SW480 (cell line): ENCODE results near the gene AKIRIN2.

Experiments
- DNase-seq: peaks from one replicate; pipeline ENCODE4 v3.0.0-alpha.2; 2016; ENCODE audit warnings: low spot score

Gene AKIRIN2

GRCh38 chr6:87655824-87656223 is 46.2 kb downstream of the AKIRIN2 start:
- no peak for DNase-seq

GRCh38 chr6:87654875-87655454 is 47.1 kb downstream of the AKIRIN2 start:
- DNase-seq = no peak

GRCh38 chr6:87654122-87654521 is 47.9 kb downstream of the AKIRIN2 start:
- DNase-seq = no peak

- DNase-seq = no peak
Observed at GRCh38 chr6:87653074-87653962, 48.7 kb downstream of the AKIRIN2 start.

- no peak for DNase-seq
Observed at GRCh38 chr6:87645080-87645479, 57.0 kb downstream of the AKIRIN2 start.

GRCh38 chr6:87641065-87641692 is 60.9 kb downstream of the AKIRIN2 start:
- no peak for DNase-seq

GRCh38 chr6:87639373-87639772 is 62.7 kb downstream of the AKIRIN2 start:
- no peak for DNase-seq

GRCh38 chr6:87637106-87637505 is 64.9 kb downstream of the AKIRIN2 start:
- DNase-seq = no peak

- DNase-seq = no peak
Observed at GRCh38 chr6:87636315-87636714, 65.7 kb downstream of the AKIRIN2 start.

GRCh38 chr6:87633851-87634250 is 68.2 kb downstream of the AKIRIN2 start:
- DNase-seq = no peak

GRCh38 chr6:87630746-87631145 is 71.3 kb downstream of the AKIRIN2 start:
- DNase-seq = no peak

GRCh38 chr6:87628881-87629280 is 73.2 kb downstream of the AKIRIN2 start:
- DNase-seq = no peak

- no peak for DNase-seq
Observed at GRCh38 chr6:87628424-87628823, 73.6 kb downstream of the AKIRIN2 start.
